Astrocyte of the spinal cord (primary cell): Measurements from ENCODE around the gene LEKR1.
A peak's percentile ranks its signal among the peaks of the same experiment; 100 is the strongest.

Experiments
- DNase-seq: peaks from one replicate; pipeline ENCODE4 v3.0.0; 2011; ENCODE audit warnings: low read depth, low spot score
- H3K4me3 ChIP-seq: 2 replicates; pipeline ENCODE4 v1.5.1; 2011; ENCODE audit warnings: low read depth, mild to moderate bottlenecking, low read length, moderate library complexity
- in situ Hi-C: cut with HindIII; loops from 2 replicates; pipeline ENCODE4 v1.10.0; 2017; ENCODE audit warnings: low sequenced_read_pairs
- TF ChIP-seq, protein P1 (sequence below): IDR thresholded peaks from 2 replicates; pipeline ENCODE4 v1.5.1; 2012; ENCODE audit warnings: low read depth, mild to moderate bottlenecking, low read length, inconsistent platforms

LEKR1 gene

DNA sequence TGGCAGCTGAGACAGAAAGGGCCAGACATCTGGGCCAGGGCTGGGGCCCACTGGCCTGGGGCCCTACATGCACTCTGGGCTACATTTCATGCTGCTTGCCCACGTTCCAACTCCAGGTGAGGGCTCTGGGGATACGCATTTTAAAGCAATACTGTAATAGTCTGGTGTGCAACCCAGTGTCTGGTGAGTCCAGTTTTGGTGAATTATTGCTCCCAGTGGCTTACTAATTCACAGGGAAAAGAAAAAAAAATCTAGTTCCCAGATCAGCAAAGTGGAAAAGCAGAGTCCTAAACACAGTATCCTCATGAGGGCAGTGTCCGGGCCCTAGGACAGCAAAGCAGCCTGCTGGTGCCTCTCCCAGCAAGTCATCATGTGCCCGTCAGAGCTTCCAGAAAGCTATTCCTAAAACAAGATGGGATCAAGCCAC is 251.4 kb downstream of the LEKR1 start:
- in situ Hi-C loops: loop anchor here (25.0 kb wide), 1 partner anchor 390 kb away; no protein-coding TSS in a partner anchor
- TF ChIP-seq, protein P1, sequence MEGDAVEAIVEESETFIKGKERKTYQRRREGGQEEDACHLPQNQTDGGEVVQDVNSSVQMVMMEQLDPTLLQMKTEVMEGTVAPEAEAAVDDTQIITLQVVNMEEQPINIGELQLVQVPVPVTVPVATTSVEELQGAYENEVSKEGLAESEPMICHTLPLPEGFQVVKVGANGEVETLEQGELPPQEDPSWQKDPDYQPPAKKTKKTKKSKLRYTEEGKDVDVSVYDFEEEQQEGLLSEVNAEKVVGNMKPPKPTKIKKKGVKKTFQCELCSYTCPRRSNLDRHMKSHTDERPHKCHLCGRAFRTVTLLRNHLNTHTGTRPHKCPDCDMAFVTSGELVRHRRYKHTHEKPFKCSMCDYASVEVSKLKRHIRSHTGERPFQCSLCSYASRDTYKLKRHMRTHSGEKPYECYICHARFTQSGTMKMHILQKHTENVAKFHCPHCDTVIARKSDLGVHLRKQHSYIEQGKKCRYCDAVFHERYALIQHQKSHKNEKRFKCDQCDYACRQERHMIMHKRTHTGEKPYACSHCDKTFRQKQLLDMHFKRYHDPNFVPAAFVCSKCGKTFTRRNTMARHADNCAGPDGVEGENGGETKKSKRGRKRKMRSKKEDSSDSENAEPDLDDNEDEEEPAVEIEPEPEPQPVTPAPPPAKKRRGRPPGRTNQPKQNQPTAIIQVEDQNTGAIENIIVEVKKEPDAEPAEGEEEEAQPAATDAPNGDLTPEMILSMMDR: peak; percentile 18
- no peak for DNase-seq
- no peak overlapping the region for H3K4me3 ChIP-seq

DNA sequence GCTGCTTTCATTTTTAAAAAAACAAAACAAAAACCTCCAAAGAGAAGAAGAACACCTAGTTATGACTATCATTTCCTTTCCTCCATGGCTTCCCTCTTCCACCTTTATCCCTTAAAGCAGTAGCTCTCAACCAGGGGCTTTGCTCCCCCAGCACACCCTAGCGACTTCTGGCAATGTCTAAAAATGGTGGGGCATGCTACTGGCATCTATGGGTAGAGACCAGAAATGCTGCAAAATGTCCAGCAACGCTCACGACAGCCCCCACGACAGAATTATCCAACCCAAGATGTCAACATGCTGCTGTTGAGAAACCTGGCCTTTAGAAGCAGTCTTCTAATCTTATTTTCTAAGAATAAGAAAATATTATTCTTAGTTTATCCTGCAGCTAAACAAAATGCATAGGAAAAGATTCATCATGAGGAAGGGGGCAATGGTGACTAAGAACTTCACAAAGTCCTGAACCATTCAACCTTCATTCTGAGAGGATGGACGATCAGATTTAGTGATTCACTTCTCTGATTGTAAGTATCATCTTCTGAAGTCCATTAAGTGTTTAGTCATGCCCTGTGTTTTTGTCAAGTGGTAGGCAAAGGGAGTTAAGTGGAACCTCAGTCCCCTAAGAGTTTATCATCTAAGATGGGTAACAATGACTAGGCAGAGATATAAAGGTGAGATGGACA is 252.1 kb downstream of the LEKR1 start:
- no peak overlapping the region for H3K4me3 ChIP-seq
- in situ Hi-C loops: loop anchor here (25.0 kb wide), 1 partner anchor 391 kb away; no protein-coding TSS in a partner anchor
- no peak for DNase-seq
- TF ChIP-seq, protein P1: no peak

GRCh38 chr3:157078811-157079185 is 252.6 kb downstream of the LEKR1 start:
- no peak for DNase-seq
- no peak overlapping the region for H3K4me3 ChIP-seq
- TF ChIP-seq, protein P1: no peak
- in situ Hi-C loops: loop anchor here (25.0 kb wide), 1 partner anchor 391 kb away; no protein-coding TSS in a partner anchor

DNA sequence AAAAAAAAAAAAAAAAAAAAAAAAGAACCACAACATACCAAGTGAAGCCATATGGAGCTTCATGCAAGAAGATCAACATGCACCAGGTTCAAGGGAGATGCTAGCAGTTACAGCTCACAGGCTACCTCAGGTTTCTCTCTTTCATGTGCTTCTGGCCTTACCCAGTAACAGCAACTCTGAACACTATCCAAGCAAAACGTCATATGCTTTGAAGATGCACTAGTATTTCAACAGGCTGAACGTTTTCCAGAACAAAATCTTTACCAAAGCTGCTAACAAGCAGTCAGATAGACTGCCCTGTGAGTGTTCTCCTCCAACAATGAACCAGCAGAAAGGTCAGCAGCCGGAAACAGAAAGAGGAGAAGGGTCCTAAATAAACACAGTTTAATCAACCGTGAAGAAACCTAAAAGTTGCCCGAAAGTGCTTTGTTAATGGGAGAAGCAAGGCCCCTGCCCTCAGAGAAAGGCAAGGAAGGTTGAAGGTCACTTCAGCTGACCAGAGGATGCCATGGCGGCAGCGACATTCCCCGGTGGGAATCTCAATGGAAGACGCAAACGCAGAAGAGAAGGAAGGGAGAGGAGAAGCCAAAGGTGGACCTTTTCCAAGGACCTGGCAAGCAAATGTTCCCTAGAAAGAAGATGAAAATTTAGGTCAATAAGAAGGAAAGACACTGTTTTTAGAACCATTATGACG is 253.7 kb downstream of the LEKR1 start:
- no peak for DNase-seq
- no peak overlapping the region for H3K4me3 ChIP-seq
- in situ Hi-C loops: loop anchor here (25.0 kb wide), 1 partner anchor 393 kb away; no protein-coding TSS in a partner anchor
- TF ChIP-seq, protein P1: no peak

DNA sequence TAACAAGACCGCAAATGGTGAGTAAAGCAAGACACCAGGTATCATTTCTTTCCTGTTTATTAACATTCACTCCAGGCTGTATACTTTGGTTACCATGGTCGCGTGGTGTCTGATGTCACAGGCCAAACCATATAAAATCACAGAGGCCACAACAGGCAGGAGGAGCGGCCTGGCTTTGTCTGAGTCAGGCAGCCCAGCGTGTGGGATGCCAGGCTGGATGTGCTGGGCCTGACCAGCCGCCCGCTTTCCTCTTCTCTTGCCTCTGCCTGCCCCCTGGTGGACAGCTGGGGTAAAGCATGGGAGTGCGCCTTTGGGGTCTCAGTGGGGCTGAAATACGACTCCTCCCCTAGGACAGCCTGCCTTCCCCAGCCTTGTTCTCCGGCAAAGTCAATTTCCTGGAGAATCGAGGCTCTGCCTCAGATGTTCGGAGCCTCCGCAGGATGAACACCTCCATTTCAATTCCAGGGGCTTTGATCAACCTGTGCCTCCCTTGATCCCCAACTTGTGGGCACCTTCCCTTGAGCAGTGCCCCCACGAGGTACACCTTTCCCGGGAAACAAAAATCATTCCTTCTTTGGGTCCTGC is 255.6 kb downstream of the LEKR1 start:
- no peak overlapping the region for H3K4me3 ChIP-seq
- in situ Hi-C loops: loop anchor here (25.0 kb wide), 1 partner anchor 394 kb away; no protein-coding TSS in a partner anchor
- DNase-seq: peak; percentile 98
- TF ChIP-seq, protein P1: peak; percentile 95

DNA sequence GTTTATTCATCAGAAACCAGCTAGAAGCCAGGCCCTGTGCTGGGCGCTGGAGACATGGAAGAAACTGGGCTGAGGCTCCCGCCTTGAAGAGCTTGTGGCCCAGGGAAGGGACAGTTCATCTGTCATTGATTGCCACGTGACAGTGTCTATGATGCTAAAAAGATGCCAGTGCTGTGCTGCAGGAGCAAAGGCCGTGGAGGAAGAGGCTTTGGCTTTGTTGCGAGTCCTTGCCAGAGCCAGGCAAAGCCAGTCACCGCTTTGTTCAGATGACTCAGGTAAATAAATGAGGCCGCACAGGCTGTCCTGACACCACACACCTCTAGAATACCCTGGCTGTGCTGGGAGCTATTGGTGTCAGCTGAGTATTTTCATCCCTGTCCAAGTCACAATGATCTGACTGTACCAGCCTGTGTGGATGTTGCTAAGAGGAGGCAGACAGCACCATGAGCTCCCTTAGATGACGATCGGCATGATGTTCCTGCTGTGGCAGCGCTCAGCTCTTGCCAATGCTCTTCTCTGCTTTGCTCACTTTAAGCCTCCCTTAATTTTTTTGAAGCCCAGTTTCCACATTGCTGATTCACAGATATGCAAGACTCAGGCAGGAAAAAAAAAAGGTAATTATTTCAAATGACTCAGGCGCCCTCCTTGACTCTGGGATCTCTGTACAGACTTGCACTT is 256.3 kb downstream of the LEKR1 start:
- H3K4me3 ChIP-seq: no peak overlapping the region
- in situ Hi-C loops: loop anchor here (25.0 kb wide), 1 partner anchor 395 kb away; no protein-coding TSS in a partner anchor
- TF ChIP-seq, protein P1: no peak
- peak; percentile 88 for DNase-seq
